Kidney (tissue), 14 donors: ENCODE measurements around the gene GLIS2. TPM values are rescaled to one million over a fixed set of nuclear protein-coding genes. Genes with fewer than 3 reads are reported as not detected.

ENCODE experiments used
- DNase-seq, 5 donors: peaks; one replicate each; pipeline ENCODE4 v3.0.0-alpha.2; 2013 to 2020
- FAIRE-seq: peaks from 2 replicates; lab custom pipeline; 2012; peaks lifted over from hg19 to GRCh38; lab: Jason Lieb, UNC
- H3K27ac ChIP-seq, 2 donors: one replicate each; pipeline ENCODE4 v1.7.0; 2013; ENCODE audit warnings: low read depth in 2 of 2, low read length in 2 of 2, inconsistent platforms in 1 of 2
- H3K27me3 ChIP-seq: one replicate; pipeline ENCODE4 v1.7.1; 2013; ENCODE audit warnings: low read length, inconsistent platforms; ENCODE audit not compliant: control insufficient read depth, insufficient read depth
- H3K36me3 ChIP-seq, 3 donors: one replicate each; pipeline versions ENCODE4 v1.7.0 to v1.7.1; 2013; ENCODE audit warnings: low read length in 3 of 3, control low read depth in 1 of 3, inconsistent platforms in 1 of 3; ENCODE audit not compliant: insufficient read depth in 3 of 3, control insufficient read depth in 2 of 3
- H3K4me1 ChIP-seq, 3 donors: one replicate each; pipeline versions ENCODE4 v1.7.0 to v1.7.1; 2013; ENCODE audit warnings: low read length in 3 of 3, inconsistent platforms in 1 of 3, low read depth in 1 of 3; ENCODE audit not compliant: control insufficient read depth in 2 of 3, insufficient read depth in 2 of 3
- H3K4me3 ChIP-seq, 3 donors: one replicate each; pipeline versions ENCODE4 v1.7.0 to v1.8.1; 2013; ENCODE audit warnings: low read length in 3 of 3, control low read depth in 1 of 3, inconsistent platforms in 1 of 3
- H3K9ac ChIP-seq, 3 donors: one replicate each; pipeline versions ENCODE4 v1.7.0 to v1.7.1; 2013; ENCODE audit warnings: low read length in 3 of 3, control low read depth in 1 of 3, inconsistent platforms in 1 of 3
- H3K9me3 ChIP-seq, 3 donors: one replicate each; pipeline versions ENCODE4 v1.7.0 to v1.7.1; 2013; ENCODE audit warnings: low read length in 3 of 3, control low read depth in 1 of 3, inconsistent platforms in 1 of 3; ENCODE audit not compliant: control insufficient read depth in 2 of 3, insufficient read depth in 1 of 3
- CTCF ChIP-seq: IDR thresholded peaks from 3 replicates; pipeline ENCODE4 v1.5.1; 2012; ENCODE audit warnings: mild to moderate bottlenecking, moderate library complexity, borderline replicate concordance; ENCODE audit not compliant: insufficient read depth; ENCODE audit errors: extremely low read depth
- intact Hi-C: fragments of 100-400 bp; cut with DNase I; formaldehyde crosslinking; loops from one replicate; pipeline ENCODE4 v1.11.1; 2022
- polyA plus RNA-seq: library from polyadenylated mRNA; stranded (reverse); fragments of 350-450 nt; fragmentation: Illumina TruSeq; extraction: RNeasy Lipid Tissue Mini Kit (QIAGEN cat#74804); gene quantifications from one replicate; pipeline ENCODE4 v1.2.3, GENCODE V29; 2014; ENCODE audit warnings: low read depth, low replicate concordance; ENCODE audit not compliant: insufficient read depth
- total RNA-seq: library from RNA; stranded (reverse); fragmentation: NEBNext Ultra II Directional; extraction: Animal tissue kit (Norgen Biotek cat#: 25700); gene quantifications from one replicate; pipeline ENCODE4 v1.2.1, GENCODE V29; 2021
- donor health status: control.
- donor health status: control.
- donor health status: control.
- donor health status: control.
- donor health status: control.
- donor health status: DM: yes; HTN: yes; CAD: no.
- donor health status: Normal renal cell carcinoma (clear cell type).

GLIS2 gene
- total and polyA plus RNA-seq, 2 donors from 2014 or later: 35.6 to 68.7 TPM

GRCh38 chr16:4372001-4372577, 56.2 kb downstream of the GLIS2 start:
- DNase-seq (peak in 3 of 5 donors; percentile 46 to 76 (median 64)), FAIRE-seq (no peak)
- peak overlapping the region; percentile 67 to 94 (median 83) for H3K4me3 ChIP-seq
- intact Hi-C loops: no loop called here
- no peak for TF ChIP-seq CTCF
- no peaks in the 10 kb centered on the region for H3K9me3 ChIP-seq
- H3K27me3 ChIP-seq: no peaks in the 10 kb centered on the region
- H3K4me1 ChIP-seq: peaks cover 0 to 34% (median 32%) of the 10 kb centered on the region in 3 donors
- peak overlapping the region; percentile 91 to 92 for H3K27ac ChIP-seq
- peak overlapping the region; percentile 33 to 91 (median 85) for H3K9ac ChIP-seq
- no peaks in the 10 kb centered on the region for H3K36me3 ChIP-seq

- intact Hi-C loops: no loop called here
Measured at GRCh38 chr16:4372578-4373355, 56.9 kb downstream of the GLIS2 start.

GRCh38 chr16:4373356-4373908, 57.6 kb downstream of the GLIS2 start:
- peaks cover 0 to 45% (median 42%) of the 10 kb centered on the region in 3 donors for H3K4me1 ChIP-seq
- H3K27me3 ChIP-seq: no peaks in the 10 kb centered on the region
- H3K9me3 ChIP-seq: no peaks in the 10 kb centered on the region
- no peak for FAIRE-seq
- no peak for DNase-seq
- peak overlapping the region; percentile 67 to 94 (median 83) for H3K4me3 ChIP-seq
- no peak for TF ChIP-seq CTCF
- intact Hi-C loops: no loop called here
- peak overlapping the region in 2 of 3 donors; percentile 12 to 91 for H3K9ac ChIP-seq
- H3K36me3 ChIP-seq: no peaks in the 10 kb centered on the region
- H3K27ac ChIP-seq: peak overlapping the region; percentile 91 to 92

More at GRCh38 chr16:4372578-4373355, 56.9 kb downstream of the GLIS2 start:
- Histone ChIP-seq H3K9me3 (no peaks in the 10 kb centered on the region), H3K4me3 (peak overlapping the region; percentile 67 to 94 (median 83)), H3K9ac (peak overlapping the region; percentile 33 to 91 (median 85)), H3K27me3 (no peaks in the 10 kb centered on the region), H3K27ac (peak overlapping the region; percentile 91 to 92), H3K4me1 (peaks cover 0 to 39% (median 36%) of the 10 kb centered on the region in 3 donors), H3K36me3 (no peaks in the 10 kb centered on the region)
- FAIRE-seq: no peak
- TF ChIP-seq CTCF: no peak
- DNase-seq: no peak
